GM23338 (cell line): ENCODE measurements around the gene TCP11L1. TPM values are rescaled to one million over a fixed set of nuclear protein-coding genes. Genes with fewer than 3 reads are reported as not detected.

Experiments used
- ATAC-seq: fragments of 200-7000 bp; cut with Tn5 transposase; 3 replicates; pipeline ENCODE4 v1.9.1; 2020
- DNase-seq: peaks from one replicate; pipeline ENCODE4 v3.0.0-alpha.2; 2015; ENCODE audit warnings: low spot score
- H2AFZ ChIP-seq: fragments of 200-600 bp; sonication (generic); 2 replicates; pipeline ENCODE4 v1.8.0; 2016; ENCODE audit warnings: antibody characterized with exemption, mild to moderate bottlenecking, moderate library complexity
- H3F3A ChIP-seq: fragments of 200-600 bp; sonication (generic); replicated peaks from 2 replicates; pipeline ENCODE4 v1.8.0; 2017; ENCODE audit warnings: antibody characterized with exemption, mixed run types, low read depth
- H3K27ac ChIP-seq: fragments of 200-600 bp; sonication (generic); 2 replicates; pipeline ENCODE4 v1.6.1; 2016; ENCODE audit warnings: low read depth
- H3K27me3 ChIP-seq: fragments of 200-600 bp; sonication (generic); 2 replicates; pipeline ENCODE4 v1.8.0; 2016; ENCODE audit warnings: mild to moderate bottlenecking, mixed run types, moderate library complexity; ENCODE audit not compliant: insufficient read depth
- H3K36me3 ChIP-seq: fragments of 200-600 bp; sonication (generic); 2 replicates; pipeline ENCODE4 v1.8.0; 2016; ENCODE audit warnings: mild to moderate bottlenecking; ENCODE audit not compliant: insufficient read depth
- H3K4me1 ChIP-seq: fragments of 200-600 bp; sonication (generic); 2 replicates; pipeline ENCODE4 v1.8.0; 2016; ENCODE audit warnings: mild to moderate bottlenecking, moderate library complexity; ENCODE audit not compliant: insufficient read depth
- H3K4me2 ChIP-seq: fragments of 200-600 bp; sonication (generic); 2 replicates; pipeline ENCODE4 v1.7.1; 2017; ENCODE audit warnings: mixed run types
- H3K4me3 ChIP-seq: fragments of 200-600 bp; sonication (generic); 2 replicates; pipeline ENCODE4 v1.6.1; 2016; ENCODE audit warnings: mixed run types
- H3K79me2 ChIP-seq: fragments of 200-600 bp; sonication (generic); replicated peaks from 2 replicates; pipeline ENCODE4 v1.8.0; 2017; ENCODE audit warnings: mild to moderate bottlenecking; ENCODE audit not compliant: insufficient read depth
- H3K9me2 ChIP-seq: fragments of 200-600 bp; sonication (generic); 2 replicates; pipeline ENCODE4 v1.8.0; 2017; ENCODE audit not compliant: insufficient read depth
- H4K20me1 ChIP-seq: fragments of 200-600 bp; sonication (generic); replicated peaks from 2 replicates; pipeline ENCODE4 v1.8.0; 2017; ENCODE audit warnings: mild to moderate bottlenecking; ENCODE audit not compliant: insufficient read depth
- H3K27ac Mint-ChIP-seq: 2 replicates; pipeline ENCODE4 v1.8.0; 2020; ENCODE audit warnings: inconsistent platforms, mild to moderate bottlenecking, moderate library complexity, mixed read lengths
- H3K27me3 Mint-ChIP-seq: 3 replicates; pipeline ENCODE4 v1.8.0; 2022; ENCODE audit warnings: low read depth, mild to moderate bottlenecking, moderate library complexity, mixed read lengths, inconsistent platforms; ENCODE audit not compliant: insufficient read depth, poor library complexity
- H3K36me3 Mint-ChIP-seq: 3 replicates; pipeline ENCODE4 v1.8.0; 2021; ENCODE audit warnings: low read depth, mild to moderate bottlenecking, inconsistent platforms, moderate library complexity, mixed read lengths
- H3K4me1 Mint-ChIP-seq: 3 replicates; pipeline ENCODE4 v1.8.0; 2020; ENCODE audit warnings: mild to moderate bottlenecking, inconsistent platforms, mixed read lengths
- H3K4me3 Mint-ChIP-seq: 3 replicates; pipeline ENCODE4 v1.8.0; 2021; ENCODE audit warnings: moderate library complexity, mild to moderate bottlenecking, inconsistent platforms, mixed read lengths
- H3K9me3 Mint-ChIP-seq: 3 replicates; pipeline ENCODE4 v1.8.0; 2020; ENCODE audit warnings: moderate library complexity, mild to moderate bottlenecking, inconsistent platforms, mixed read lengths
- CTCF ChIP-seq, 2 experiments: fragments of 200-600 bp in 1 of 2; sonication (generic) in 1 of 2; conservative IDR thresholded peaks; 2 replicates each; pipeline versions ENCODE4 v1.5.1 to v1.6.1; 2016 to 2017; ENCODE audit warnings: antibody characterized with exemption in 2 of 2, low read depth in 2 of 2, mild to moderate bottlenecking in 2 of 2, moderate library complexity in 1 of 2
- ETS1 ChIP-seq: IDR thresholded peaks from 2 replicates; pipeline ENCODE4 v1.6.1; 2016; ENCODE audit warnings: antibody characterized with exemption
- EZH2phosphoT487 ChIP-seq: fragments of 200-600 bp; sonication (generic); IDR thresholded peaks from one replicate; pipeline ENCODE4 v1.8.1; 2018; ENCODE audit warnings: antibody characterized with exemption; ENCODE audit not compliant: unreplicated experiment
- JUNB ChIP-seq: IDR thresholded peaks from one replicate; pipeline ENCODE4 v1.6.1; 2016; ENCODE audit warnings: antibody characterized with exemption; ENCODE audit not compliant: unreplicated experiment
- NANOG ChIP-seq: IDR thresholded peaks from 2 replicates; pipeline ENCODE4 v1.6.1; 2016; ENCODE audit warnings: antibody characterized with exemption, borderline replicate concordance
- POLR2AphosphoS5 ChIP-seq: IDR thresholded peaks from 2 replicates; pipeline ENCODE4 v1.6.1; 2016; ENCODE audit warnings: antibody characterized with exemption, low read depth
- REST ChIP-seq: IDR thresholded peaks from one replicate; pipeline ENCODE4 v1.6.1; 2018; ENCODE audit warnings: antibody characterized with exemption; ENCODE audit not compliant: unreplicated experiment
- STAT1 ChIP-seq: IDR thresholded peaks from one replicate; pipeline ENCODE4 v1.6.1; 2016; ENCODE audit warnings: antibody characterized with exemption; ENCODE audit not compliant: unreplicated experiment
- ZNF114 ChIP-seq: fragments of 250-450 bp; sonication (Bioruptor Pico); IDR thresholded peaks from 2 replicates; pipeline ENCODE4 v1.5.0; 2020; ENCODE audit warnings: mild to moderate bottlenecking, moderate library complexity
- ZNF331 ChIP-seq: fragments of 250-450 bp; sonication (Bioruptor Pico); IDR thresholded peaks from 2 replicates; pipeline ENCODE4 v1.5.0; 2020; ENCODE audit warnings: low read depth, mild to moderate bottlenecking, moderate library complexity
- polyA plus RNA-seq: library from polyadenylated mRNA; unstranded; fragments of >200 nt; fragmentation: Nextera tagmentation; extraction: Ambion mirVana; gene quantifications from 2 replicates; pipeline ENCODE4 v1.2.1, GENCODE V29; 2016
- total RNA-seq: library from RNA; depleted of rRNA; stranded (reverse); fragments of >200 nt; shearing (Covaris generic); gene quantifications from 2 replicates; pipeline ENCODE4 v1.2.3, GENCODE V29; 2014

The TCP11L1 gene
- total and polyA plus RNA-seq, 2 experiments from 2014 or later, result 5.0 to 39.0 TPM

- no peak overlapping the region for H3K4me2 ChIP-seq
- no peak overlapping the region for H3K4me3 Mint-ChIP-seq
- no peaks in the 10 kb centered on the region for H3K79me2 ChIP-seq
- H3K27ac ChIP-seq, result no peak overlapping the region
- H3K4me1 ChIP-seq, result peaks cover 11% of the 10 kb centered on the region; the same call in 1 of the 2 replicates
- peak overlapping the region; percentile 2 for H2AFZ ChIP-seq
- H3K27me3 Mint-ChIP-seq, result peaks cover 9% of the 10 kb centered on the region
- no peaks in the 10 kb centered on the region for H3K27me3 ChIP-seq
- H3K36me3 Mint-ChIP-seq, result no peaks in the 10 kb centered on the region
- H3F3A ChIP-seq, result no peaks in the 10 kb centered on the region
- no peaks in the 10 kb centered on the region for H3K36me3 ChIP-seq
- H3K27ac Mint-ChIP-seq, result no peak overlapping the region
- no peak for DNase-seq
- peaks cover 3% of the 10 kb centered on the region; the same call in 1 of the 3 replicates for H3K9me3 Mint-ChIP-seq
- no peak for ATAC-seq
- H3K4me3 ChIP-seq, result no peak overlapping the region
- TF ChIP-seq ETS1 (no peak), ZNF114 (CRISPR knock-in tag) (no peak), ZNF331 (no peak), JUNB (no peak), EZH2phosphoT487 (no peak), STAT1 (no peak), POLR2AphosphoS5 (no peak), REST (no peak)
- peaks cover 10% of the 10 kb centered on the region; the same call in 2 of the 3 replicates for H3K4me1 Mint-ChIP-seq
- no peaks in the 10 kb centered on the region for H4K20me1 ChIP-seq
- no peaks in the 10 kb centered on the region for H3K9me2 ChIP-seq
These were observed 37.4 kb upstream of the TCP11L1 start for GRCh38 chr11:33001751-33002542.

- Mint-ChIP-seq H3K9me3 (0 out of 3 replicates have a peak, but pooled peaks cover 3% of the 10 kb centered on the region), H3K27me3 (peaks cover 7% of the 10 kb centered on the region)
- H3K79me2 ChIP-seq, result no peaks in the 10 kb centered on the region
These were observed 34.2 kb upstream of the TCP11L1 start for GRCh38 chr11:33005175-33005574.

More at GRCh38 chr11:33005175-33005574, 34.2 kb upstream of the TCP11L1 start:
- H3K27me3 ChIP-seq, result no peaks in the 10 kb centered on the region
- H3K4me2 ChIP-seq, result no peak overlapping the region
- H3K36me3 ChIP-seq, result no peaks in the 10 kb centered on the region
- peaks cover 11% of the 10 kb centered on the region; the same call in 1 of the 2 replicates for H3K4me1 ChIP-seq
- ATAC-seq (no peak), DNase-seq (no peak)
- H2AFZ ChIP-seq, result peak overlapping the region; percentile 82
- H3F3A ChIP-seq, result no peaks in the 10 kb centered on the region
- no peak overlapping the region for H3K4me3 ChIP-seq
- H3K27ac ChIP-seq, result no peak overlapping the region
- TF ChIP-seq NANOG (no peak), ETS1 (no peak), CTCF (conservative IDR thresholded peaks at IDR 0.05; ENCODE audit: low read depth in 2 of 2) (no peak), ZNF331 (no peak)
- H4K20me1 ChIP-seq, result no peaks in the 10 kb centered on the region
- H3K27ac Mint-ChIP-seq, result no peak overlapping the region
- H3K9me2 ChIP-seq, result no peaks in the 10 kb centered on the region
- no peak overlapping the region for H3K4me3 Mint-ChIP-seq
- H3K4me1 Mint-ChIP-seq, result peaks cover 10% of the 10 kb centered on the region; the same call in 2 of the 3 replicates
- H3K36me3 Mint-ChIP-seq, result no peaks in the 10 kb centered on the region
